ENCODE measurements around the gene GSAP. TPM values are rescaled to one million over a fixed set of nuclear protein-coding genes. Genes with fewer than 3 reads are reported as not detected.

GSAP gene
- total and polyA plus RNA-seq, 2 donors (not counting 1 experiment from before 2014, with no cell fraction given) = 4.4 to 21.5 TPM

DNA sequence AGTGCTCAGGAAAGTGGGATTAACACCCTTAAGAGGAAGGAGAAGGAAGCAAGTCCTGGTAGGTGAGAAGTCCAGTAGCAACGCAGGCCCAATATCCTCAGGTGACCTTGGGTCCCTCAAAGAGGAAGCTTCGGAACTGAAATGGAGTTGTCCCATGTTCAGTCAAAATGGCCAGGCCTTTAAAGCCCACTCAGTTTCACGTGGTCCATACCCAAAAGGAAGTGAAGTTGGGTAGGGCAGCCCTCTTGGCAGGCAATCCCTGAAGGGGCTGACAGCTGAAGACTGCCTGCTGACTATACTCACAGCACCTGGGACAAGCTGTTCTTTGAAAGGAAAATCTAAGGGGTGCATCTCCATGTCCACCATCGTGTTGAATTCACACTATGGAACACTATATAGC is 3.0 kb downstream of the GSAP start:
- no peak for DNase-seq (ENCODE audit: low read depth in 2 of 2)
- Histone ChIP-seq H3K4me3 (replicated peaks in 1 of 4; ENCODE audit: control extremely low read depth in 1 of 4, insufficient read depth in 1 of 4, low read depth in 3 of 4, low read length in 4 of 4) (no peak overlapping the region), H4K20me1 (ENCODE audit: control insufficient read depth, extremely low read depth, insufficient read depth, low read length) (no peaks in the 10 kb centered on the region), H3K79me2 (ENCODE audit: control insufficient read depth, insufficient read depth, low read length) (no peaks in the 10 kb centered on the region), H3K9ac (ENCODE audit: insufficient read depth, low read length) (no peak overlapping the region), H3K27me3 (ENCODE audit: control insufficient read depth, insufficient read depth, low read length) (no peaks in the 10 kb centered on the region), H2AFZ (ENCODE audit: low read length) (no peak overlapping the region), H3K36me3 (ENCODE audit: control insufficient read depth, insufficient read depth, low read length) (no peaks in the 10 kb centered on the region), H3K4me2 (ENCODE audit: extremely low read depth, insufficient read depth, low read length) (no peak overlapping the region), H3K9me3 (ENCODE audit: control insufficient read depth, insufficient read depth, low read depth, low read length) (no peaks in the 10 kb centered on the region), H3K27ac (ENCODE audit: insufficient read depth, low read length) (no peak overlapping the region), H3K4me1 (ENCODE audit: control insufficient read depth, extremely low read depth, insufficient read depth, low read length) (peaks cover 6% of the 10 kb centered on the region)
- TF ChIP-seq EZH2 (IDR thresholded peaks at IDR 0.05; ENCODE audit: low read length, missing control alignments) (no peak), CTCF (conservative IDR thresholded peaks at IDR 0.05 in 1 of 2, IDR thresholded peaks at IDR 0.05 in 1 of 2; ENCODE audit: low read depth in 1 of 2, low read length in 2 of 2) (no peak)

GRCh38 chr7:77409739-77410547 is 6.2 kb downstream of the GSAP start:
- peak; percentile 45 to 94 for DNase-seq (ENCODE audit: low read depth in 2 of 2)
- Histone ChIP-seq H4K20me1 (ENCODE audit: control insufficient read depth, extremely low read depth, insufficient read depth, low read length) (no peaks in the 10 kb centered on the region), H3K79me2 (ENCODE audit: control insufficient read depth, insufficient read depth, low read length) (no peaks in the 10 kb centered on the region), H2AFZ (ENCODE audit: low read length) (no peak overlapping the region), H3K4me1 (ENCODE audit: control insufficient read depth, extremely low read depth, insufficient read depth, low read length) (peaks cover 4% of the 10 kb centered on the region), H3K27me3 (ENCODE audit: control insufficient read depth, insufficient read depth, low read length) (no peaks in the 10 kb centered on the region), H3K9ac (ENCODE audit: insufficient read depth, low read length) (no peak overlapping the region), H3K4me3 (replicated peaks in 1 of 4; ENCODE audit: control extremely low read depth in 1 of 4, insufficient read depth in 1 of 4, low read depth in 3 of 4, low read length in 4 of 4) (no peak overlapping the region), H3K4me2 (ENCODE audit: extremely low read depth, insufficient read depth, low read length) (peak overlapping the region; percentile 32), H3K27ac (ENCODE audit: insufficient read depth, low read length) (peak overlapping the region; percentile 19), H3K36me3 (ENCODE audit: control insufficient read depth, insufficient read depth, low read length) (no peaks in the 10 kb centered on the region), H3K9me3 (ENCODE audit: control insufficient read depth, insufficient read depth, low read depth, low read length) (no peaks in the 10 kb centered on the region)
- TF ChIP-seq EZH2 (IDR thresholded peaks at IDR 0.05; ENCODE audit: low read length, missing control alignments) = no peak
- TF ChIP-seq CTCF (conservative IDR thresholded peaks at IDR 0.05 in 1 of 2, IDR thresholded peaks at IDR 0.05 in 1 of 2; ENCODE audit: low read depth in 1 of 2, low read length in 2 of 2) = no peak

DNA sequence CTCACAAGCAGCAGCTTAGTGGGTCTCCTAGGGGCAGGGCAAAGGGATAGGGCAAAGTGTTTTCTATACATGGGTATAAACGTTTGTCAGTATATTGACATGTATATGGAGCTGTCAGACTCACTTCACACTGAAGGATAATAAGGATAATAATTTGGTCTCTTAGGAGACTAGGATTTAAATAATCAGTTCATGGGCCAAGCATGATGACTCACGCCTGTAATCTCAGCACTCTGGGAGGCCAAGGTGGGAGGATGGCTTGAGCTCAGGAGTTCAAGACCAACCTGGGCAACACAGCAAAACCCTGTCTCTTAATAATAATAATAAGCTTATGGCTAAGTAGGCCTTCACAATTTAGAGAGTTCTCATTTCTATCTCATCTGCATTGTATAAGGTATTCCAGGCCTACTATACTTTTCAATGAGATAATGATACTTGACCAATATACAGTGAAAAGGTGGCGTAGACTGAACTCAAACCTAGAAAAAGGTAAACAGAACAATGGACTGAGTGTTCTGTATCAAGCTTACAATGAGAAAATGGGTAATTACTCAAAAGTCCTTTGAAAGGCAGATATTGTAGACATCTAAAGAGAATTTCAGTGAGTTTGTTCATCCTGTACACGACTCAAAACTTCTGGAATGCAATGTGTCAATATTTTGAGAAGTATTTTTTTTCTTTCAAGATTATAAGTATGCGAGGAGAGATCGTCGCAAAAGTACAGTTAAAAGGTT is 7.0 kb downstream of the GSAP start:
- no peak overlapping the region for H3K27ac ChIP-seq (ENCODE audit: insufficient read depth, low read length)
- no peaks in the 10 kb centered on the region for H4K20me1 ChIP-seq (ENCODE audit: control insufficient read depth, extremely low read depth, insufficient read depth, low read length)
- peak; percentile 55 to 57 for DNase-seq (ENCODE audit: low read depth in 2 of 2)

More for the DNA sequence above, 7.0 kb downstream of the GSAP start:
- Histone ChIP-seq H3K4me3 (replicated peaks in 1 of 4; ENCODE audit: control extremely low read depth in 1 of 4, insufficient read depth in 1 of 4, low read depth in 3 of 4, low read length in 4 of 4) (no peak overlapping the region), H3K4me1 (ENCODE audit: control insufficient read depth, extremely low read depth, insufficient read depth, low read length) (peaks cover 2% of the 10 kb centered on the region), H3K9me3 (ENCODE audit: control insufficient read depth, insufficient read depth, low read depth, low read length) (no peaks in the 10 kb centered on the region), H2AFZ (ENCODE audit: low read length) (no peak overlapping the region), H3K9ac (ENCODE audit: insufficient read depth, low read length) (no peak overlapping the region), H3K36me3 (ENCODE audit: control insufficient read depth, insufficient read depth, low read length) (no peaks in the 10 kb centered on the region), H3K27me3 (ENCODE audit: control insufficient read depth, insufficient read depth, low read length) (no peaks in the 10 kb centered on the region), H3K4me2 (ENCODE audit: extremely low read depth, insufficient read depth, low read length) (peak overlapping the region; percentile 42), H3K79me2 (ENCODE audit: control insufficient read depth, insufficient read depth, low read length) (no peaks in the 10 kb centered on the region)
- TF ChIP-seq CTCF (conservative IDR thresholded peaks at IDR 0.05 in 1 of 2, IDR thresholded peaks at IDR 0.05 in 1 of 2; ENCODE audit: low read depth in 1 of 2, low read length in 2 of 2) (no peak), EZH2 (IDR thresholded peaks at IDR 0.05; ENCODE audit: low read length, missing control alignments) (no peak)

Measured in fibroblast of lung (primary cell).